HL-60/S4 treated with phorbol 12-myristate 13-acetate at 8.2 ng/mL for 4 days and 3 days (cell line): ENCODE results near the gene CCDC17.
"Not testable (repeated sequence)": the region's sequence is repeated elsewhere in the genome, so short reads cannot be mapped to it uniquely, and the experiment has no call there.

Experiments
- in situ Hi-C: fragments of 300-500 bp; cut with MboI; formaldehyde crosslinking; loops from 2 replicates; pipeline ENCODE4 v1.15.0; 2022; ENCODE audit warnings: low sequenced_read_pairs

Gene CCDC17

DNA sequence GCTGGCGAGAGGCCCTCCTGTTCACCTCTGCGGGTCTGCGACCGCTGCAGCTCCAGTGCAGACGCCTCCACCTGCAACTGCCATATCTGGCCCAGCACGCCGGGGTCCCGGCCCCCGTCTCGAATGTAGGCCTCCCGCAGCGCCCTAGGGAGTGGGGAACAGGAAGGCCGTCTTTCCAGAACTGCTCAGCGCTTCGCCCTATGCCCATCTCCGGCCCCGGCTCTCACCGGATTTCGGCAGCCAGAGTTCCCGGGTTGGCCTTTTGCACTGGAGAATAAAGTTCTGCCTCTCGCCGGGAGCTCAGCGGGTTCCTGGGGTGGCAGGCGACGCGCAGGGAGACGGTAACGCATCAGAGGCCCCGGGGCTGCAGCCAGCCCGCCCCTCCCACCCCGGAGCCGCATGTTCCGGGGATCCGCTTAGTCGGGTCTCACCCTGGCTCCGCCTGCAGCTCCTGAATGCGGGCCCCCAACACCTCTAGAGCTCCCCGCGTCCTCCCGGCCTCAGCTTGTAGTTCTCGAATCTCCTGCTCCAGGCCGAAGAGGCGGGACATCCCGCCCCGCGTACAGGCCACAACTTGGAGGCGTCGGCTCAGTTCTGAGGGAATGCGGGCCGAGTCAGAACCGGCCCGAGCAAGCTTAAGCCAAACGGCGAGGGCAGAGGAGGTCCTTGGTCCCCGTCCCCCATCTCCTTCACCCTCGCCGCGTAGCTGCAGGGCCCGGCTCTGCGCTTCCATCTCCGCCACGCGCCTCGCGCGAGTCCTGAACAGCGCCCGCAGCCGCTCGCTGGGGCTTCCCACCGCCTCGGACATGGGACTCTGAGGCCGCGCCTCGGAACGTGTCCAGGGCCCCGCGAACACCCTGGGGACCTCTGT lies 1.1 kb downstream of the CCDC17 start:
- in situ Hi-C loops, result no loop called here

- in situ Hi-C loops, result no loop called here
Observed at GRCh38 chr1:45621895-45622523, 1.8 kb downstream of the CCDC17 start.

DNA sequence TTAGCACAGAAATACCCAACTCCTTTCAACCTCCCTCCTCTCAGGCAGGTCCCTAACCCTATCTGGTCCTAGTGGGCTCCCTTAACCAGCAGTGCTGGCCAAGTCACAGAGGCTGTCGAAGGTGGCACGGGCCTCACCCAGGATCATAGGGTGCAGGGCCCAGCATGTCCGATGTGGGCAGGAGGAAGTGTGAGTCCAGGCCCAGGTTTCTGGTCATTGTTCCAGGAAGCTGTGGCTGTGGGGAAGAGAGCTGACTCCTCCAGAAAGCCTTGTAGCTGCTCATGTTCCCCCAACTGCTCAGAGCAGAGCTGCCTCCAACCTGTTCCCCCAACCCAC lies 2.4 kb downstream of the CCDC17 start:
- in situ Hi-C loops, result no loop called here

DNA sequence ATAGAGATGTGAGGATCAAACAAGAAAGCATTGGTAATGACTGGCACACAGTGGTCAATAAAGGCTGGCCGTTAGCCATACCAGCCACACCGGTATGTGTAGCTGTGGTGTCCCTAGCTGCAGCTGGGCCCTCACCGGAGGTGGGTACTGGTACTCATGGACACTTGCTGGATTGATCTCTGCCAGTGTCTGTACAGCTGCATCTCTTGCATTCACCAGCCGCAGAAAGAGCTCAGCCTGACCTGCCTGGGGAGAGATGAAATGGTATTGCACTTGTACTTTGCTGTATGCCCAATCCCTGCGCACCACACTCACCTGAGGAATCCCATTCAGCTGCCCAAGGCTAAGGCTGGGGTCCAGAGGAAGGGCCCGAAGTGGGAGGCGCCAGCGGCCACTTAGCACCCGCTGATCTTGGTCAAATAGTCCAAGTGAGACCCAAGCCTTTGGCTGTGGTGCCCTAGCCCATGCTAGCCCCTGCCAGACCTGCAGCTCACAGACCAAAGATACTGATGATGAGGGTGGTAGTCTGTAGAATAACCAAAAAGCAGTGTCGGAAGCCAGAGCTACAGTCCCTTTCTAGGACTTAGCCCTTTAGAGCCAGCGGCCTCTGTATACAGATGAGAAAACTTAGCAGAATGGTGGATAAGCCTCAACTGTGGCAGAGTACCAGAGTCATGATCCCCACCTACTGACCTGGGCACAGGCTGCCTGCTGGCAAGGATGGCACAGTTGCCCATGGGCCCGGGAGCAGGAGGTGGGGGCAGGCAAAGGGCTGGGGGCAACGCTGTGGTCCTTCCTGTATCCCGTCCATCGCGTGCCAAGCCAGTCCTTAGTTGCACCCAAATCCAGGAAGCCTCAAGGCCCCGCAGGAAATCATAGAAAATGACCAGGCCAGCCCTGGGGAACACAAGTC lies 3.0 kb downstream of the CCDC17 start:
- in situ Hi-C loops, result no loop called here

- in situ Hi-C loops, result no loop called here
Observed at GRCh38 chr1:45619149-45619921, 4.5 kb downstream of the CCDC17 start.

DNA sequence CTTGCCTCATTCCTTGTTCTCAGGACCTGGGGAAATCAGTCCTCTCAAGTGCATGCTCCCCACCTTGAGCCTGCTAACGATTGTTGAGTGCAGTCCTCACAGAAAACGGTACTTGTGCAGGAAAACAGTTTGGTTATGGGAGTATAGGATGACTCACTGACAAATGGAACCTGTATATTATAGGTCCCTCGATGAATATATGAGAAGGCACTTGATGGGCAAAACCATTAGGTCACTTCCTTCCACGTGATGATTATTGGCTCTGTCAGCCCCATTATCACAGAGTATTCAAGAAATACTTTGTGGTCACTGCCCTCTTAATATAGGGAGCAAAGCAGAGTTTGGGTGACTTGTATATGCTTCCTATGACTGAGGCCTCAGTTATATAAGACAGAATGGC lies 6.2 kb downstream of the CCDC17 start:
- in situ Hi-C loops, result no loop called here

GRCh38 chr1:45615885-45616284 lies 8.0 kb downstream of the CCDC17 start:
- in situ Hi-C loops, result no loop called here

GRCh38 chr1:45612941-45613579 lies 10.8 kb downstream of the CCDC17 start:
- in situ Hi-C loops, result no loop called here

DNA sequence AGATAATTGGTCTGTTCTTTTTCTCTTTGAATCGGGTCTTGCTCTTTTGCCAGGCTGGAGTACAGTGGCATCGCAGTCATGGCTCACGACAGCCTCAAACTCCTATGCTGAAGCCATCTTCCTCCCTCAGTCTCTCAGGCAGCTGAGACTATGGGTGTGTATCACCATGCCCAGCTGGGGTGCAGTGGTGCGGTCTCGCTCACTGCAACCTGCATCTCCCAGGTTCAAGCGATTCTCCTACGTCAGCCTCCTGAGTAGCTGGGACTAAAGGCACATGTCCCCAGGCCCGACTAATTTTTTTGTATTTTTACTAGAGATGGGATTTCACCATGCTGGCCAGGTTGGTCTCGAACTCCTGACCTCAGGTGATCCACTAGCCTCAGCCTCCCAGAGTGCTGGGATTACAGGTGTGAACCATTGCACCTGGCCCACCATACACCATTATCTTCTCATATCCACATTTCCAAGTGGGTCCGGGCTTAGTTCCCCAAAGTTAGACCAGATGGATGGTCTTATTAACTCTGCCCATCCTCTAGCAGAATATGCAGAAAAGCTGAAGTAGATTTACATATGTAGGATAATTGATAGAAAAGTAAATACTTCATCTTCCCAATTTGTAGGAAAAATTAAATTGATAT lies 13.1 kb downstream of the CCDC17 start:
- in situ Hi-C loops, result no loop called here

GRCh38 chr1:45608175-45609156 lies 15.4 kb downstream of the CCDC17 start:
- in situ Hi-C loops, result no loop called here

DNA sequence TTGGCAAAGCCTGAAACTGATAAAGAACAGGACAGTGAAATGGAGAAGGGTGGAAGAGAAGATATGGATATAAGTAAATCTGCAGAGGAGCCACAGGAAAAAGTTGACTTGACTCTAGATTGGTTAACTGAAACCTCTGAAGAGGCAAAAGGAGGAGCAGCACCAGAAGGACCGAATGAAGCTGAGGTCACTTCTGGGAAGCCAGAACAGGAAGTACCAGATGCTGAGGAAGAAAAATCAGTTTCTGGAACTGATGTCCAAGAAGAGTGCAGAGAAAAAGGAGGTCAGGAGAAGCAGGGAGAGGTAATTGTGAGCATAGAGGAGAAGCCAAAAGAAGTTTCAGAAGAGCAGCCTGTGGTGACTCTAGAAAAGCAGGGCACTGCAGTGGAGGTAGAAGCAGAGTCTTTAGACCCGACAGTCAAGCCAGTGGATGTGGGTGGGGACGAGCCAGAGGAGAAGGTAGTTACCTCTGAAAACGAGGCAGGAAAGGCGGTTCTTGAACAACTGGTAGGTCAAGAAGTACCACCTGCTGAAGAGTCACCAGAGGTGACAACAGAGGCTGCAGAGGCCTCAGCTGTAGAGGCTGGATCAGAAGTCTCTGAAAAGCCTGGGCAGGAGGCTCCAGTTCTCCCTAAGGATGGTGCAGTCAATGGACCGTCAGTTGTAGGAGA lies 16.3 kb downstream of the CCDC17 start:
- in situ Hi-C loops, result no loop called here

- in situ Hi-C loops, result no loop called here
Observed at GRCh38 chr1:45604239-45604638, 19.6 kb downstream of the CCDC17 start.

GRCh38 chr1:45596765-45597164 lies 27.1 kb downstream of the CCDC17 start:
- in situ Hi-C loops, result not testable (repeated sequence)

- in situ Hi-C loops, result no loop called here
Observed at GRCh38 chr1:45594412-45594811, 29.4 kb downstream of the CCDC17 start.

GRCh38 chr1:45589861-45590260 lies 34.0 kb downstream of the CCDC17 start:
- in situ Hi-C loops, result no loop called here

DNA sequence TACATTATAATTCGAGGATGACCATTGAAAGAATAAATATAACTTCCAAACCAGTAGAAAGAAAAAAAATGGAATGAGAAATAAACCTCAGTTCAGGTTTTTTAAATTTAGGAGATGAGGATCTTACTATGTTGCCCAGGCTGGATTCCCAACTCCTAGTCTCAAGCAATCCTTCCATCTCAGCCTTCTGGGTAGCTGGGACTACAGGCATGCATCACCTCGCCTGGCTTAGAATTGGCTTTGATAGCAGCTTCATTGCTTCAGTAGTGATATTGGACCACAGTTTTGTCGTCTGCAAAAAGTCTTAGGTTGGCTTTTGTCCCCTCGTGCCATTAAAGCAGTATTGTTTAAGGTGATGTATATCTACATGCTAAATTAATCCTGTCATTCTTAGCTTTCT lies 37.1 kb downstream of the CCDC17 start:
- in situ Hi-C loops, result no loop called here

- in situ Hi-C loops, result no loop called here
Observed at GRCh38 chr1:45585496-45586075, 38.3 kb downstream of the CCDC17 start.

- in situ Hi-C loops, result no loop called here
Observed at GRCh38 chr1:45585110-45585426, 38.8 kb downstream of the CCDC17 start.
